GM20431 (cell line): ENCODE results near the gene USP49.
"Not testable (repeated sequence)": the region's sequence is repeated elsewhere in the genome, so short reads cannot be mapped to it uniquely, and the experiment has no call there.

Source experiments
- in situ Hi-C: fragments of 300-500 bp; cut with MseI, MboI; formaldehyde crosslinking; loops from one replicate; pipeline ENCODE4 v1.15.0; 2020; ENCODE audit warnings: low sequenced_read_pairs; ENCODE audit not compliant: unreplicated experiment

USP49 gene

DNA sequence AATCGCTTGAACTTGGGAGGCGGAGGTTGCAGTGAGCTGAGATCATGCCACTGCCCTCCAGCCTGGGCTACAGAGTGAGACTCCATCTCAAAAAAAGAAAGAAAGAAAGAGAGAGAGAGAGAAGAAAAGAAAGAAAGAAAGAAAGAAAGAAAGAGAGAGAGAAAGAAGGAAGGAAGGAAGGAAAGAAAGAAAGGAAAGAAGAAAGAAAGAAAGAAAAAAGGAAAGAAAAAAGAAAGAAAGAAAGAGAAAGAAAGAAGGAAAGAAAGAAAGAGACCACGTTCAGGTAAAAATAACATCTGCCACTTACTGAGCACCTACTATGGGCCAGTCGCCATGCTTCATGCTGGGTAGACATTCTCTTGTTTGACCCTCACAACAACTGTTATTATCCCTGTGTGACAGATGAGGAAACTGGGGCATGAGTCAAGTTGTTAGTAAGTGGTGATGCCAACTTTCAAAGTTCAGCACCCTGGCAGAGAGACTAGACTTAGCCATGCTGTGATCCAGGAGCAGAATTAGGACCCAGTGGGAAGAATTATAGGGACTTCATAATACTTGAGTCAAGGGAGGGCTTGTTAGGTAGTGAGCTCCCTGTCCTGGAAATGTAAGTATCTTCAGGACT is 129.0 kb downstream of the USP49 start:
- in situ Hi-C loops = not testable (repeated sequence)

DNA sequence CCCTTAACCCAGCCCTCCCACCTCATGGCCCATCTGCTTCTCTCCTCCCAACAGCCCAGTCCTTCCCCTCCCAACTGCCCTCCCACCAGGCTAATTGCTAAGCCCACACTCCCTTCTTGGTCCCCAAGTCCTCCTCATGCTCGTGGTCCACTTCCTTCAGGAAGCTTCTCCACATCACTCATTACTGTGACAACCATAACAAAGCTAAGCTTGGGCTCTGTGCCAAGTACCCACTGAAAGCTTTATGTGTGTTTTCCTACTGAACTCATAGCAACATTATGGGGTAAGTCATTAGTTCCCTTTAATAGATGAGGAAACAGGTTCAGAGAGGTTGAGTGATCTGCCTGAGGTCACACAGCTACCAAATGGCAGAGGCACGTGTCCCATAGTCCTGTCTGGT is 131.7 kb downstream of the USP49 start:
- in situ Hi-C loops = no loop called here

DNA sequence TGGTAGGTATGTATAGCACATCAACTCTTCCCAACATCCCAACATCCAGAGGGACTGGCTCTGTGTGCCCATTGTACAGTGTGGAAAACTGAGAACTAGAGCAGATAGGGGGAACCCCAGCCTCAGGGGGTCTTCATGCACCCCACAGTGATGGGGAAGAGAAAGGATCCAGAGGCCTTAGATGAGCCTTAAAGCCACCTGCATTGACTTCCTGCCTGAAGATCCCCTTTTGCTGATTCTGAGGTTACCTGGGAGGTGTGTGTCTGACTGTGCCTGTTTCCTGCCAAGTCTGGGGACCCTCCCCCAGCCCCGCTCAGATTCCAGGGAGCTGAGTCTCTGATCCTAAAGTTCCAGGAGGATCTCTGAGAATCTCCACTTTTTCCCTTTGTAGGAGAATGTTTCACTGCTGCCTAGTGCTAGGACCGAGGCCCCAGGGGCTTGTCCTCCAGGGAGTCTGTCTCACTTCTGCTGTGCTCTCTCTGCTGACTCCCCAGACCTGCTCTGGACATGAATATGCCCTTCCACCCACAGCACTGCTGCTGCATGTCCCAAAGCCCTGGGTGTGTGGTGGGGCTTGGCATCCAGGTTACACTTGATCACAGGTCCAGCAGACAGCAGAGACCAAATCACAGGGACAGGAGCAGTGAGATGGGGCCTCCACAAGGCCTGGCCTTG is 135.1 kb downstream of the USP49 start:
- in situ Hi-C loops = no loop called here

DNA sequence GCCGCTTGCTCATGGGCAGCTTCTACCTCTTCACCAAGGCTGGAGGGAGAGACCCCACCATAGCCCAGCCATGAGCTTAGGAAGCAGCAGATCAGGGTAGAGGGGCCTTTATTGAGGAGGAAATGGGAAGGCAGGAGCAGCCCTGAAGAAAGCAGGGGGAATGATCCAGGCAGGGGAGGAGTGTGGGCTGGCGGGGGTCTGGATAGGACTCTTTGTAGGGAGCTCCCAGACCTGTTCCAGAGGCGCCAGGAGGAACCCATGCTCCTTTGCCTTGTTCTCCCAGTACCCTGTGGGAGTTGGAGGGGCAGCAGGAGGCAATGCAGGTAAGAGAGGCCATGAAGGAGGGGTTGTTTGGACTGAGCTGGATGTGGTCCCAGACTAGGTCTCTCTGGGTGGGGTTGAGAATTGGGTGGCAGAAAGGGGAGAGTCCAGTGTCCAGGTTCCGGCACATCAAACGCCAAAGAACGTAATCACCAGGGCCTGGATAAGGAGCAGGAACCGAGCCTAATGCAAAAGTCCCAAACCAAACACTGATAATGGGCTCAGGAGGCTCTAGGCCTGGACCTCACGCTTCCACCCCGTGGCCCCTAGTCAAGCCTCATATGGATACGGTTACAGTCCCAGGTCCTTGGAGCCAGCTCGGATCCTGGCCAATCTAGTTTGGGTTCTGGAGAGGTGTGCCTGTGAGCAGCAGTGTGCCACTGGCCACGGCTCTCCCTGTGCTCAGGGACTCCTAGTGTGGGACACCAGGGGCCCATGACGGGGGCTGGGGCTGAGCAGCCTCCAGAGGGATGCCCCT is 135.9 kb downstream of the USP49 start:
- in situ Hi-C loops = no loop called here

DNA sequence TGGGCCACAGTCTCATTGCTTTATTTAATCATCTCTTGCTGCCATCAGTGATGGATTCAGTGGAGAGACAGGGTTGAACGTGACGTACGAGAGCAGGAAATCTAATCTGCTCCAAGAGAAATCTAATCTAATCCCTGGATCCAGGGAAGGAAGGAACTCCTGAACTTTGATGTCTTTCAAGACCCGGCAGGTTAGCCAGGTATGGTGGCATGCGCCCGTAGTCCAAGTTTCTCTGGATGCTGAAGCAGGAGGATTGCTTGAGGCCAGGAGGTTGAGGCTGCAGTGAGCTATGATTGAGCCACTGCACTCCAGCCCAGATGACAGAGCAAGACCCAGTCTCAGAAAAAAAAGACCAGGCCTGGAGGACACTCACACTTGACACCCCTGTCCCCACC is 136.5 kb downstream of the USP49 start:
- in situ Hi-C loops = no loop called here

DNA sequence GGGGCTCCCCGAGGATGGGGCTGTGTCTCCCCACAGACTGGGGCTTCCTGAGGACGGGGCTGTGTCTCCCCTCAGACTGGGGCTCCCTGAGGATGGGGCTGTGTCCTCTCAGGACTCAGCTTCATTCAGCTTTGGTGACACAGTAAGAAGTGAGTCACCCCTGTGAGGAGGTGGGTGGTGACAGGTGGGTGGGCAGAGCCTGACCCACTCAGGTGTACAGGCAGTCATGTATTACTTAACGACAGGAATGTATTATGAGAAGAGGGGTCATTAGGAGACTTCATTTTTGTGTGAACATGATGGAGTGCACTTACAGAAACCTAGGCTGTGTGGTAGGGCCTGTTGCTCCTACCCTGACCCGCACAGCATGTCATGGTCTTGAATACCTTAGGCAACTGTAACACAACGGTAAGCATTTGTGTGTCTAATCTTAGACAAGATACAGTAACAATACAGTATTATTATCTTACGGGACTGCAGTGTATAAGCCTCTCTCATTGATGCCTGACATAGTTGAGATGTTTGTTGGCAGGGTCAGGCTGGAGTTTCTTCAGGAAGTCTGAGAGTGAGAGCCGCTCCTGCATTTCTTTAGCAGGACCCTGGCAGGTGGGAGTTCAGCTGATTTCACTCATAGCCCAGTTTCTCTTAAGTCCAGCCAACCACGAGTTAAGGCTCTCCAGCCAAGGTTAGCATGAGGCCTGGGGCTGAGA is 137.1 kb downstream of the USP49 start:
- in situ Hi-C loops = no loop called here

DNA sequence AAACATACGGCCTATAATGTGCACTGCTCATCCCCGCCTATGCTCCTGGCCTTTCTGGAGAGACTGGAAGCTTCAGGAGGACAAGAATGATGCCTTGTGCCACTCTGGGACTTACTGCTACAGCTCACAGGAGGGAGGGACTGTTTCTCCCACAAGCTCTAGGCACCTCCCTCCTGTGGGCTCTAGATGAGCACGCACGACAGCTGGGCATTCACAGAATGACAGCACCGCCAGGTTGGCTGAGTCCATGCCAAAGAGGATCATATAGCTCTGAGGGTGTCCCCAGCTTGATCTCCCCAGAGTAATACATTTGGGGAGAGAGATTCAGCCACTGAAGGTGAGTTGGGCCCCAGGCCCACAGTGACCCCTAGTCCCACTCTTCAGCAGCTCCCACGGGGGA is 137.9 kb downstream of the USP49 start:
- in situ Hi-C loops = no loop called here

DNA sequence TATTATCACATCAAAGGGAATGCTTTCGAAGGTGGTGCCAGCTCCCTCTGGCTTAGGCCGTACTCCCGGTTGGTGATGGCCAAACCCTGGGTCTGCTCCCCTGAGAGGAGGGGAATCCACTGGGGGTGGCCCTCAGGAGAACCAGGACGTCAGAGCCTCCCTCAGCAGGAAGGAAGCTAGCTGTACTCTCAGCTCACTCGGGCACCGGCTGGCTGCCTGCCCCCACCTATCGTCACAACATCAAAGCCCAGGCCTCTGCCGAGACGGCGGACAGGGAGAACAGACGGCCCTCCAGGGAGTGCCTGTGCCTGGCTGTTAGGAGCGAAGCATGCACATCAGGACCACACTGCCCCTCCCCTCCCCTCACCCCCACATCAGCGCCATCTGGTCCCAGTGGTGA is 138.8 kb downstream of the USP49 start:
- in situ Hi-C loops = no loop called here

DNA sequence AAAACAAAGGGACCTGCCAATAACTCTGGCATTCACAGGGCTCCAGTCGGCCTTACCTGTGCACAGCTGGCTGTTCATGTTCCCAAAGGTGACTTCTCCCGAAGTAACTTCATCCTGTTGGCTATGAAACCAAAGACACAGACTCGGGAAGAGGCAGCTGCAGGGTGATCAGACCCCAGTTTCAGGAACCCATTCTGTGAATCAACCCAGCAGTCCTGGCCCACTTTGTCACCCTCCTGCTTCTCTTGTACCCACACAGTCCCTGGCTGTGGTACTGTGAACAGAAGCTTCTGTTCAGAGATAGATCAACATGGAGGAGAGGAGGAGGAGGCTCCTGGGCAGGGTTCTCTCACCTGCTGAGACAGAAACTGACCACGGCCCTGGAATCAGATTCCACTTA is 139.3 kb downstream of the USP49 start:
- in situ Hi-C loops = no loop called here

DNA sequence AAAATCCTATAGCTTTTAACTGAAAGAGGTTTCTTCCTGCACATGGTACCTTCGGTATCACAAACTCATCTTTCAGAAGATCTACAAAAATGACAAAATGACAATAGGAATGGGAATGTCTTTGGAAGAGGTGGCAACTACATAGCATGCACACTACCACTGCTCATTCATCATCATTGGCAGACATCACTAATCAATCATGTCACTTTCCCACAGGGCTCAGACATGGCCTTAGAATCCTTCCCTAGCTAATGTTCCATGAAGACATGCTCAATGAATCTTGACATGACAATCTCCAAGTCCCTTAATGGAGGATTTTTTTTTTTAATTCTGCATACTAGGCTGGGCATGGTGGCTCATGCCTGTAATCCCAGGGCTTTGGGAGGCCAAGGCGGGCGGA is 144.8 kb downstream of the USP49 start:
- in situ Hi-C loops = no loop called here

DNA sequence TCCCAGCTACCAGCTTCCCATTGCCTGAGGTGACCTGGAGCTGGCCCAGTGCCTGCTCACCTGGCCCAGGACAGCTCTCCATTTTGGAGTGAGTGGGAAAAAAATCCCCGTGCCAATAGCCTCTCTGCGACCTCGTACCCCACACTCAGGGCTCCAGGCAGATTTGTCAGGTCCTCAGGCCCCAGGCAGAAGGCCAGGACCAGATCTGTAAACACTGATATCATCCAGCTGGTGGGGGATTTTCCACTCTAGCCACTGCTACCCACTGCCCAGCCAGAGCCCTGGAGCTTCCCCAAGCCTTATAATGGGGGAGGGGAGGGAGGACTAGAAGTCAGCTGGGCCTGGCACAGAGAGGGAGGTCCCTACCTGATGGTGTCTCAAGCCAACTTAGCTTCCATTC is 146.6 kb downstream of the USP49 start:
- in situ Hi-C loops = no loop called here

DNA sequence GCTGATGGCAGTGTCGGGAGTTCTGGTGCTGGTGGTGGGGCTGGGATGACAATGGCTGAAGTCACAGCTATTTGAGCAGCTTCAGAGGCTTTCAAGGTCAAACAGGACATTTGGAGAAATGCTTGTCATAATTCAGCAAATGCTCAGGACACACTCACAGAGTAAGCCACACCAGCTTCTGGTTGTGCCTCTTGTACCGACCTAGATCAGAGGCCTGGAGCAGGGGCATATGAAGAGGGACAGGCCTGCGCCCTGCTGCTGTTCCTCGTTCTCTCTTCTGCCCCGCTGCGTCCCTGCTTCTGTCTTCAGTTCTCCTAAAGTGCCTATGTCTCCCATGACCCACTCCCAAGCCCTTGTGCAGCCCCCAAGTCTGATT is 147.1 kb downstream of the USP49 start:
- in situ Hi-C loops = no loop called here

DNA sequence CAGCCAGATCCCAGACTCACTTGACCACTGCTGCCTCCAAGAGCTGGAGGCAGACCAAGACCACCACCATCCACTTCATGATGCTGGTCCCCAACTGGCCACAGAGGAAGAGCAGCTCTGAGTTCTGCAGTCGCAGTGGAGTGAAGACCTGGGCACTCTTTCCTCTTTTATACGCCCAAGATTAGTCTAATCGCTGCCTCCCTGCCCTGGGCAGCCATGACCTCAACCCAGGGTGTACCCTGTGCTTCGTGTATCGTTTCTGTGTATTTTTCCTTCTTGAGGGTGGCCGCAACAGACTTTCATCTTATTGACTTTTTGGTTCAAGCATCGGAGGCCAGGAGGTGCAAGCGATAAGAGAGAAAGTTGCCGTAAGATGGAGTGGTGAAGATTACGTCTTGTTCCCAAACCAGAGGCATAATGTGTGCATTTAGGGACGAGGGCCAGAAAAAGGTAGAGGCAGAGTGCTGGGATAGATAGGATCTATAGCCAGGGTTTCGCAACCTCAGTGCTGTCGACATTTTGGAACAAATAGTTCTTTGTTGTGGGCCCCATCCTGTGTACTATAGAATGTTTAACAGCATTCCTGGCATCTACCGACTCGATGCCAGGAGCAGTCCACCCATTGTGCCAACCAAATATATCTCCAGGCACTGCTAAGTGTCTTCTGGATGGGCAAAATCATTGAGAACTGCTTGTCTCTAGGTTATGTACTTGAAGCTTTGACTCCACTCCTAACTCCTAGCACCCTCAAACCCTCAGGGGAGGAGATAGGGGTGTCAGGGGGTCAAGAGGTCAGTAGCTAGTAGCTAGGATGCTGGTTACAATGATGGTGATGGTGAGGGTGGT is 147.7 kb downstream of the USP49 start, which contains the start of gene PGC:
TSS of gene PGC (minus strand) at position 142 of the 846 bp plus-strand sequence. CDS start at position 79, 63 bp downstream.
- in situ Hi-C loops = no loop called here

DNA sequence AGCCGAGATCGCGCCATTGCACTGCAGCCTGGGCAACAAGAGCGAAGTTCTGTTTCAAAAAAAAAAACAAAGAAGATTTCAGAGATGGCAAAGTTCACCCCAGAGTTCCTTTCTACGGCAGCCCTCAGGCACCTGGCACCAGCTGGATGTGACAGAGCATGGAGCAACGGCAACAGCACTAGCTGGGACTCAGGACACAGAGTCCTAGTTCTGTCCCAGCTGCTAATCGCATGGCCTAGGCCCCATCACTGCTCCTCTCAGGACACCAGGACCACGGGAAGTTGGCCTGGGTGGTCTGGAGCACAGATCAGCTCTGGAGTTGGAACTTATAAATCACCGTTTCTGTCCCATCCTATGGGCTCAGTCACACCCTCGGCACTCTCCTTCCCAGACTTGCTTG is 149.1 kb downstream of the USP49 start:
- in situ Hi-C loops = no loop called here

DNA sequence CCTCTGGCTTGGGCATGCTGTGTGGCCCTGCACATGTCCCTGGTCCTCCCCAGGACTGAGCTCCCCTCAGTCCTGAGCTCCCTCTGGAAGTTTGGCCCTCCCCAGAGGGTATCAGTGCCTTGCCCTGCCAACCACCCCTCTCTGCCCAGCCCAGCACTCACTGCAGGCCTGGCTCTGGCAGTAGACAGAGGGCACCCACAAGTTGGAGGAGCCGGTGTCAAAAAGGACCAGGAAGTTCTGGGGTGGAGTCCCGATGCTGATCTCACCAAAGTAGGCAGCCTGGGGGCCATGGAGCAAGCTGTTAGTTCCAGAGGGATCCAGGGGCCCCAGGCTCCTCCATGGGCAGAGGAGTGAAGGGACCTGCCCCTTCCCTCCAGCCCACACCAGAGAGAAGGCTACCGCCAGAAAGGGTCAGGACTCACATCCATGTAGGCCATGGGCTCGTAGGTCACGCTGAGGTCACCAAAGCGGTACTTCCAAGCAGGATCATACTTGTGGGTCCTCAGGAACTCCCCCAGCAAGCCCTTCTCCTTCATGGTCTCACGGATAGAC is 150.9 kb downstream of the USP49 start:
- in situ Hi-C loops = no loop called here

DNA sequence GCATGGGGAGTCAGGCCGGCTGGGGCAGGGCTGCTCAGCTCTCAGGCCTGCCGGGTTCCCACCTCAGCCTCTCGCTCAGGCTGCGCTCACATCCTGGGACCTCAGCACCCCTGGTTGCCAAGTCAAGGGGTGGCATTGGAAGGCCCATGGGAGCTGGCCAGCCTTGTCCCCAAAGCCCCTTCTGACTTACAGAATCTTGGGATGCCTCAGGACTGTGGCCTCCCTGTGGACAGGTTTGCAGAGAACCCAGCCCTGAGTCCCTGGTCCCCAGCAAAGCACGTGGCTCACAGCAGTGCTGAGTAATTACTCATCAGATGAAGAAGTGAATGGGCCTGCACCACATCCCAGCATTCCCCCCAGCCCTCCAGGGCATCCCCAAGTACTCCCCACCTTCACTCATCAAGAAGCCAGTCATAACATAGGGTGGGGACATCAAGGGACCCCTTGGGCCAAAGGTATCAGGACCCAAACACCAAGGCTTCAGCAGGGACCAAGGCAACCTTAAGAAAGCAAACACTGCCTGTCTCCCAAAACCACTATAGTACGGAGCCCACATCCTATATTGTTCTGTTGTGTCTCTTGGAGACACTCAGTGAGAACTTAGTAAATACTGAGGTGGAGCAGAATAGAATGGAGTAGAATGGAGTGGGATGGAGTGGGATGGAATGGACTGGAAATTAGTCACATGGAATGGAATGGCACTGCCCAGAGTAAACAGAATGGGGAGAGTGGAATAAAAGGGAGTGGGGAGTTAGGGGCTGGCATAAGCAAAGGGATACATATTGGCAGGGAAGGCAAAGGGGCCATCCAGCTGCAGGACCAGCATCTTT is 151.6 kb downstream of the USP49 start:
- in situ Hi-C loops = no loop called here

DNA sequence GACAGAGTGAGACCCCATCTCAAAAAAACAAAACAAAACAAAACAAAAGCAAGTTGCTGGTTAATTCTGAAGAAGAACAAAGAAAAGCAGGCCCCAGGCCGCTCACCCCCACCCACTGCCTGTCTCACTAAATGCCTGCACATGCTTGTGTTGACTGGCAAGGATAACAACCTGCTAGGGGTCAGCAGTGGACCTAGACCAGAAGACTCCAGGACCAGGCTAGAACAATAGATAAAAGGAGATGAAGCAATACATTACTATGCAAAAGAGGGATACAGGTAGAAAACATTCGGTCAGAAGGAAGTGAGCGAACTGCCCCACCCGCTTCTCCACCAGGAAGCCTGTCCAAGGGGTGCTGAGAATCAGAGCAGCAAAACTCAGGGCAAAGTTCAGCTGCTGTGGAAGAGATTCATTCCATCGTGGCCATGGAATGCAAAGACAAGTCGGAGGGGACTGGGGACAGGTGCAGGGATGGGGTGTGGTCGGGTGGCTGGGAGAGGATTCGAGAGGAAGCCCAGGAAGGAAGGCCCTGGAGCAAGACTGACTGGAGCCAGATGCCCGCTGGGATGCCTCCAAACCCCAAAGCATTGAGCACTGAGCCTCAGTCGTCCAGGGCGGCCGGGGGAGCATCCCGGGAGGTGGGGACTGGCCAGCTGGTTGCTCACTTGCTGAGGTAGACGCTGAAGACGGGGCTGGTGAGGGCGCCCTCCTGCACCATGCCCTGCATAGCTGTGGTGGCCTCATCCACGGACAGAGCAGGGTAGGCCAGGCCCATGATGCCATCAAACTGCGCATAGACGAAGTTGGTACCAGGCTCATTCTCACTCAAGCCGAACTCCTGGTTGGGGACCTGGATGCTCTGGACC is 153.3 kb downstream of the USP49 start:
- in situ Hi-C loops = no loop called here
